AG04449 (cell line): ENCODE results near the gene LILRA6.

Experiments
- CTCF ChIA-PET: fragments of 350-600 bp; formaldehyde crosslinking; extraction: SDS; loops from one replicate; lab custom pipeline; 2021; ENCODE audit warnings: antibody characterized with exemption; lab: Yijun Ruan, JAX
- POLR2A ChIA-PET: fragments of 400-600, 350-600 bp; formaldehyde crosslinking; extraction: SDS; loops from one replicate; lab custom pipeline; 2020; ENCODE audit warnings: antibody characterized with exemption, inconsistent platforms; lab: Yijun Ruan, JAX
- DNase-seq: peaks from one replicate; pipeline ENCODE4 v3.0.0-alpha.2; 2010; ENCODE audit warnings: low read depth, low spot score
- H3K4me3 ChIP-seq: 2 replicates; pipeline ENCODE4 v1.5.1; 2011; ENCODE audit warnings: low read depth, mild to moderate bottlenecking, control low read depth, low read length
- TF ChIP-seq, protein P1 (sequence below): IDR thresholded peaks from one replicate; pipeline ENCODE4 v1.5.1; 2011; ENCODE audit warnings: mild to moderate bottlenecking, moderate library complexity, low read length, control low read depth, inconsistent platforms; ENCODE audit not compliant: insufficient read depth; ENCODE audit errors: missing control alignments

Gene LILRA6

DNA sequence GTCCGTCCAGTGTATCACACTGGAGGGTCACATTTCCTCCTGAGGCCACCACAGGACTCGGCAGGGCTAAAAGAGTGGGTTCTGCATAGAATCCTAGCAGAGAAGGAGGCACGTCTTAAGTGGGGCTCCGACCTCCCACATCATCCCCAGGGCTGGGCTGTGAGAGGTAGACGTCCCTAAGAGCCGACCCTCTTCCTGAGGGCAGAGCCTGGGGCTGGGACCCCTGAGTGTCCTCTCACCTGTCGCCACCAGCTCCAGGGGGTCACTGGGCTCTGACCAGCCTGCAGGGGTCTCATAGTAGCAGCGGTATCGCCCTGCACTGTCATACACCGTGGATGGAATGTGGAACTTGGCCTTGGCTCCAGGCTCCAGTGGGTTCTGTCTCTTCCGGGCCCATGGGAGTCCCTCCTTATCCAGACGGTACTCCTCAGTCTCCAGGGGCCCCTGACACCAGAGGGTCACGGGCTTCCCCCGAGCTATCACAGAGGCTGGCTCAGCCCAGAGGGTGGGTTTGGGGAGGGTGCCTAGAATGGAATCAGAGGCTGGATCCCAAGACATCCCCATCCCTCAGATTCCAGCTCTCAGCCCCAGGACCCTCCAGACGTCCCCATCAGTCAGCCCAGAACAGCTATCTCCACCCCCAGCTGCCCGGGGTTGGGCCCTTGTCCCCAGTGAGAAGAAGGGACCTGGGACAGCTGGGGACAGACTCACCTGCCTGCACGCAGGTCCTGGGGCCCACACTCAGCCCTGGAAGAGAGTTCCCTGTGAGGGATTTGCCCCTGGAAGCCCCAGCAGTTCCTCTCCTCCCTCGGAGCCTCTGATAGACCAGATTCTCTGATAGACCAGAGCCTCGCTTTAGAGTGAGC lies 13.9 kb upstream of the LILRA6 start:
- TF ChIP-seq, protein P1, sequence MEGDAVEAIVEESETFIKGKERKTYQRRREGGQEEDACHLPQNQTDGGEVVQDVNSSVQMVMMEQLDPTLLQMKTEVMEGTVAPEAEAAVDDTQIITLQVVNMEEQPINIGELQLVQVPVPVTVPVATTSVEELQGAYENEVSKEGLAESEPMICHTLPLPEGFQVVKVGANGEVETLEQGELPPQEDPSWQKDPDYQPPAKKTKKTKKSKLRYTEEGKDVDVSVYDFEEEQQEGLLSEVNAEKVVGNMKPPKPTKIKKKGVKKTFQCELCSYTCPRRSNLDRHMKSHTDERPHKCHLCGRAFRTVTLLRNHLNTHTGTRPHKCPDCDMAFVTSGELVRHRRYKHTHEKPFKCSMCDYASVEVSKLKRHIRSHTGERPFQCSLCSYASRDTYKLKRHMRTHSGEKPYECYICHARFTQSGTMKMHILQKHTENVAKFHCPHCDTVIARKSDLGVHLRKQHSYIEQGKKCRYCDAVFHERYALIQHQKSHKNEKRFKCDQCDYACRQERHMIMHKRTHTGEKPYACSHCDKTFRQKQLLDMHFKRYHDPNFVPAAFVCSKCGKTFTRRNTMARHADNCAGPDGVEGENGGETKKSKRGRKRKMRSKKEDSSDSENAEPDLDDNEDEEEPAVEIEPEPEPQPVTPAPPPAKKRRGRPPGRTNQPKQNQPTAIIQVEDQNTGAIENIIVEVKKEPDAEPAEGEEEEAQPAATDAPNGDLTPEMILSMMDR = no peak

DNA sequence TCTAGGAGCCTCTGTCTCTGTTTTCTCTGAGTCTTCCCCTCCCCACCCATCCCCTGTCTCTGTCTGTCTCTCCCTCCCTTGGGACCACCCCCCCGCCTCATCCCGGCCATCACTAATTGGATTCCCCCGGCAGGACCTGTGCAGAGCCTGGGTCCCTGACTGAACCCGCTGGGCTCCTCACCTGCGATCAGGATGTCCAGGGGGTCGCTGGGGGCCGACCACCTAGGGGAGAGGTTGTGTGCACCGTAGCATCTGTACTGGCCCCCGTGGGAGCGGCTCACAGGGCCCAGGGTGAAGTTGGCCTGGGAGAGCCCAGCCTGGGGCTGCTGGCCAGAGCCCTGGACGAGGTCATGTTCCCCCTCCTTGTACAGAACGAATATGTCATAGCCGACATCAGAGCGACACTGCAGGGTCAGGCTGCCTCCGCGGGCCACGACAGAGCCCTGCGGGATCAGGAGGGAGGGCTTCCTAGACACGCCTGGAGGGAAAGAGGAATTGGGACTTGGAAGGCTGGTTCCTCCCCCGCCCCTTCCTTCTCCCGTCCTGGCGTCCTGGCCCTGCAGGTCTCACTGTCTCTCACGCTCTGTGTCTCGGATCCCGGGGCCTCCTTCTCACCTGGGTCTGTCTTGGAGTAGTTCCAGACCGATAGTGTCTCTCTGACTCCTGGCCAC lies 12.7 kb upstream of the LILRA6 start:
- ChIA-PET CTCF (interaction anchor here (2.8 kb wide), 1 partner anchor 11 kb away, joined by 16 read pairs; no protein-coding TSS in a partner anchor), POLR2A (no interaction called here)
- DNase-seq = no peak
- no peak overlapping the region for H3K4me3 ChIP-seq
- TF ChIP-seq, protein P1 = no peak

More for the DNA sequence above, 13.9 kb upstream of the LILRA6 start:
- ChIA-PET POLR2A (no interaction called here), CTCF (interaction anchor here (2.8 kb wide), 1 partner anchor 10 kb away, joined by 16 read pairs; no protein-coding TSS in a partner anchor)
- H3K4me3 ChIP-seq = no peak overlapping the region
- DNase-seq = no peak

DNA sequence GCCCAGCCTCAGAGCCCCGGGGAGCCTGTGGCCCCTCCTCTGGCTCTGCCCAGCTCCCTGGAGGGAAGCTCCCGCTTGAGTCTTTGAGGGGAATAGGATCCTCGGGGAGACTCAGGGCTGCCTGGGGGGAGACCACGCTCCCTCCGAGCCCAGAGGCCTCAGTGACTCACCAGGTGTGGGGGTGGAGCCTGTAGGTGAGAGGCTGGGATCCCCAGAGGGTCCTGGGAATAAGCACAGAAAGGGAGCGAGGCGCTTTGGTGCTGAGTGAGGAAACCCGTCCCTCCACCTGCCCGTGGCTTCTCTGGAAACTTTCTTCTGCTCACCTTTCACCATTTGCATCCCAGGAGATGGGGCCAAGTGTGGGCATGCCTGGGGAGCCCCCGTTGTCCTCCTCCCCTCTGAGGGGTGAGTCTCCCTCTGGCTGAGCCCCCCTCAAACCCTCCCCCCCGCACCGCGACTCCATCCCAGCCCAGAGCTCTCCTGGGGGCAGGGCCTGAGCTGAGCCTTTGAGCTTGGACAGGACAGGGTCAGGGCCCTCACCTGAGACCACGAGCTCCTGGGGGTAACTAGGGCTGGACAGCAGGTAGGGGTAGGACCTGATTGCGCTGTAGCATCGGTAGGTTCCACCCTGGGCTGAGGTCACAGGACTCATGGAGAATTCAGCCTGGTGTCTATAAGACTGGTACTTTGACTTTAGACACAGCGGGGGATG lies 11.8 kb upstream of the LILRA6 start:
- ChIA-PET POLR2A (no interaction called here), CTCF (interaction anchor here (0.6 to 1.0 kb wide), 2 partner anchors 12 to 414 kb away, joined by 4 read pairs; no protein-coding TSS in a partner anchor)
- TF ChIP-seq, protein P1 = no peak
- H3K4me3 ChIP-seq = no peak overlapping the region
- DNase-seq = no peak

DNA sequence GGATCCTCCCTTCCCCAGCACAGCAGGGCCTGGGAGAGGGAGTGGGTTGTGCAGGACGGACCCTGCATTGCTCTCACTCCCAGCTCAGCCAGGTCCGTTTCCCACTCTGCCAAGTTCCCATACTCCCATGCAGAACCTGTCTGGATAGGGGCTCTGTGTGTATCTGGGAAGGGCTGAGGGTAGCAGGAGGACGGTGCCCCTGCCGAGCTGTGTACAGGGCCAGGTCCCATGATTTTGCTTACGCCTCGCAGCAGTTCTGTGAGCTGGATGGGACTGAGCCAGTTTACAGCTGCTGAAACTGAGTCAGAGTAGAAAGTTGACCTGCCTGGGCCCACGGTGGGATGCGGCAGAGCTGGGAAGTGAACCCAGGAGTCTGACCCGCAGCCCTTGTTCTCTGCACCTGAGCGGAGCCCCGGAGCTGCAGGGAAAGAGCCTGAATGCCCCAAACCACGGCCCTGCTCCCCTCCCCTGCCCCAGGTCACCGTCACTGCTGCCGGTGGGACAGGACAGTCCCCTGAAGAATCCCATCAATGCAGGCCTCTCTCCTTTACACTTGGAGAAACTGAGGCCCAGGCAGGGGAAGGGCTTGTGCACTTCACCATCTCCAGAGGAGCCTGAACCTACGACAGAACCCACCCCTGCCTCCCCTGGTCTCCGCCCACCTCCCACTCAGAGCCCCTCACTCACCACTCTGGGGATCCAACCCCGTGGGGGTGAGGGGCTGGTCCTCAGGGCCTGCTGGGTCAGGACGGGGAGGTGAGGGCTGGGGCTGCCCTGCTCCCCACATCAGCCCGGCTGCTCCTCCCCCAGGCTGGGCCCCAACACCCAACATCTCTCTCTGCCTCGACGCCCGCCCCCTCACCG lies 11.0 kb upstream of the LILRA6 start:
- DNase-seq = no peak
- no peak overlapping the region for H3K4me3 ChIP-seq
- TF ChIP-seq, protein P1 = no peak
- ChIA-PET POLR2A (no interaction called here), CTCF (interaction anchor here (0.6 to 1.0 kb wide), 2 partner anchors 13 to 413 kb away, joined by 4 read pairs; no protein-coding TSS in a partner anchor)

DNA sequence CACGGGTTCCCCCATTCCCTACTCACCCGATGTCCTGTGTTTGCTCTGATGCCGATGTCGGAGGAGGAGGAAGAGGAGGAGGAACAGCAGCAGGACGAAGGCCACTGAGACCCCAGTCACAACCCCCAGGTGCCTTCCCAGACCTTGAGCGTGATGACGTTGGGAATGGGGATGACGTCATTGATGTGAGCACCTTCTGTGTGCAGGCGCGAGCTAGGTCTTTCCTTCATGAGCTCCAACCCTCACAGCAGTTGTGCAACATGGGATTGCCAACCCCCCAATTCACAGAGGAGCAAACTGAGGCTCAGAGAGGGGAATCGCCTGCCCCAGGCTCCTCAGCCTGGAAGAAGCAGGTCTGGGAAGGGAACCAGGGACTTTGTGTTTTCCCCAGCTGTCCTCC lies 10.3 kb upstream of the LILRA6 start:
- ChIA-PET POLR2A (no interaction called here), CTCF (no interaction called here)
- TF ChIP-seq, protein P1 = no peak
- no peak overlapping the region for H3K4me3 ChIP-seq
- DNase-seq = no peak
